ENCODE measurements around the gene PIK3CG.
"Not testable (repeated sequence)": the region's sequence is repeated elsewhere in the genome, so short reads cannot be mapped to it uniquely, and the experiment has no call there.

Gene PIK3CG

GRCh38 chr7:106865130-106866041, at the start of gene PIK3CG:
TSS of gene PIK3CG (plus strand) at chr7:106865282. CDS start at chr7:106867562, 2,280 bp downstream.
- no peak for DNase-seq

GRCh38 chr7:106817098-106817497, 48.0 kb upstream of the PIK3CG start:
- DNase-seq = no peak

GRCh38 chr7:106818736-106819135, 46.3 kb upstream of the PIK3CG start:
- no peak for DNase-seq

- DNase-seq = no peak
These were observed 45.5 kb upstream of the PIK3CG start for GRCh38 chr7:106819546-106819945.

GRCh38 chr7:106820321-106821217, 44.5 kb upstream of the PIK3CG start:
- DNase-seq = no peak

GRCh38 chr7:106823631-106824030, 41.5 kb upstream of the PIK3CG start:
- DNase-seq = no peak

GRCh38 chr7:106824458-106824857, 40.6 kb upstream of the PIK3CG start:
- DNase-seq = no peak

- no peak for DNase-seq
These were observed 37.5 kb upstream of the PIK3CG start for GRCh38 chr7:106827626-106828025.

GRCh38 chr7:106829496-106829895, 35.6 kb upstream of the PIK3CG start:
- no peak for DNase-seq

- DNase-seq = not testable (repeated sequence)
These were observed 34.2 kb upstream of the PIK3CG start for GRCh38 chr7:106830896-106831295.

- DNase-seq = no peak
These were observed 28.3 kb upstream of the PIK3CG start for GRCh38 chr7:106836816-106837215.

GRCh38 chr7:106839511-106839910, 25.6 kb upstream of the PIK3CG start:
- no peak for DNase-seq

GRCh38 chr7:106840342-106840741, 24.7 kb upstream of the PIK3CG start:
- DNase-seq = no peak

- DNase-seq = no peak
These were observed 23.1 kb upstream of the PIK3CG start for GRCh38 chr7:106841896-106842390.

GRCh38 chr7:106844279-106844997, 20.6 kb upstream of the PIK3CG start:
- DNase-seq = no peak

GRCh38 chr7:106848049-106848448, 17.0 kb upstream of the PIK3CG start:
- no peak for DNase-seq

- no peak for DNase-seq
These were observed 16.1 kb upstream of the PIK3CG start for GRCh38 chr7:106848851-106849442.

GRCh38 chr7:106851632-106852031, 13.4 kb upstream of the PIK3CG start:
- not testable (repeated sequence) for DNase-seq

GRCh38 chr7:106853250-106853908, 11.7 kb upstream of the PIK3CG start:
- DNase-seq = no peak

- no peak for DNase-seq
These were observed 9.4 kb upstream of the PIK3CG start for GRCh38 chr7:106855540-106856132.

Data from 8988T (cell line).